Measurements from ENCODE around the gene TIMP1. TPM values are rescaled to one million over a fixed set of nuclear protein-coding genes. Genes with fewer than 3 reads are reported as not detected.

TIMP1 gene
- total RNA-seq, 2 donors from 2014 or later: 218 to 823 TPM

DNA sequence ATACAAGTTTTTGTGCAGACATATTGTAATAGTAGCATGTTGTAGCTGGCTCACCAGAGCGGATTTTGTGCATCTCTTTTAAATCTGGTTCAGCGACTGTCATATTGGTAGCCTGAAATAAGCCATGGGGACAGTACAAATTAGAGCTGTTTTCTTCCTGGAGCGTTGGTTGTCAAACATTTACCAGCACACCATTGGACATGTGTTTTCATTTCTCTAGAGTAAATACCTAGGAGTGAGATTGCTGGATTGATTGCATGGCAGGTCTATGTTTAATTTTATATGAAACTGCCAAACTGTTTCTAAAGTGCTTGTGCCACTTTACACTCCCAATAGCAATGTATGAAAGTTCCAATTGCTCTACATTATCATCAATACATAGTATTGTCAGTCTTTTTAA, 23.8 kb upstream of the TIMP1 start:
- no peak overlapping the region for H3K27ac ChIP-seq
- TF ChIP-seq, protein P1, sequence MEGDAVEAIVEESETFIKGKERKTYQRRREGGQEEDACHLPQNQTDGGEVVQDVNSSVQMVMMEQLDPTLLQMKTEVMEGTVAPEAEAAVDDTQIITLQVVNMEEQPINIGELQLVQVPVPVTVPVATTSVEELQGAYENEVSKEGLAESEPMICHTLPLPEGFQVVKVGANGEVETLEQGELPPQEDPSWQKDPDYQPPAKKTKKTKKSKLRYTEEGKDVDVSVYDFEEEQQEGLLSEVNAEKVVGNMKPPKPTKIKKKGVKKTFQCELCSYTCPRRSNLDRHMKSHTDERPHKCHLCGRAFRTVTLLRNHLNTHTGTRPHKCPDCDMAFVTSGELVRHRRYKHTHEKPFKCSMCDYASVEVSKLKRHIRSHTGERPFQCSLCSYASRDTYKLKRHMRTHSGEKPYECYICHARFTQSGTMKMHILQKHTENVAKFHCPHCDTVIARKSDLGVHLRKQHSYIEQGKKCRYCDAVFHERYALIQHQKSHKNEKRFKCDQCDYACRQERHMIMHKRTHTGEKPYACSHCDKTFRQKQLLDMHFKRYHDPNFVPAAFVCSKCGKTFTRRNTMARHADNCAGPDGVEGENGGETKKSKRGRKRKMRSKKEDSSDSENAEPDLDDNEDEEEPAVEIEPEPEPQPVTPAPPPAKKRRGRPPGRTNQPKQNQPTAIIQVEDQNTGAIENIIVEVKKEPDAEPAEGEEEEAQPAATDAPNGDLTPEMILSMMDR (IDR thresholded peaks at IDR 0.05): no peak
- peaks cover 5% of the 10 kb centered on the region for H3K36me3 ChIP-seq

DNA sequence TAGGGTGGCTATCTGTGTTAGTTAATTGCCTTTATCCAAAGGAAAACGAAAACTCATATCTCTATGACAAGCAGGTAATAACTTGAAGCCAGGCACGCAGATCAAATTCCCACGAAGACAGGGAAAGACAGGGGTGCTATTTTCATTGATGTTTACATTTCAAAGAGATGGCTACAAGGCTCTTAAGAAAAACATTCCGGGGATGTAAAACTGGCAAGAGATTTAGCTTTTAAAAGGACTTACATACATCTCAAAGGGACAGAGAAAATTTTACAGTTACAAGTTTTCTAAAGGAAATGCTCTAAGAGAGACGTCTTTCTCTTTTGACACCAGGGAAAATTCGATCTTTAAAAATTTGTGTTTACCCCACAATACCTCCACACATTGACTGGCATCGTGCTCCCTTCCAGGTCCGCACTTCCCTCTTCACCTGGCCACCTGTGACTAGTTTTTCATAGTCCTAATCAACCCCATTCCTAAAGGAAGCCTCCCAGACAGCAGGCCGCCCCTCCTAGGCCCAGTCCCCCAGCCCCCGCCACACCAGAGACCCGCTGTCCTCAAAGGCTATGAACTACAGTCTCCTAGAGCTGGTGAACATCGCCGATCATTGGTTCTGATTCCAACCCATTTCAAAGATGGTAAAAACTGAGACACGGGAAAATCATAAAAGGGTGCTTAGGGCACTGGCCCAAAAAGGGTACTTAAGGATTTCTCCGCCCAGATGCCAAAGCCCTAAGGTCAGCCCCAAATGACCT, 21.9 kb upstream of the TIMP1 start:
- peaks cover 14% of the 10 kb centered on the region for H3K36me3 ChIP-seq
- peak overlapping the region; percentile 27 to 59 for H3K4me3 ChIP-seq
- H3K4me1 ChIP-seq: peaks cover 0 to 17% of the 10 kb centered on the region in 2 donors
- H3K27ac ChIP-seq: peak overlapping the region; percentile 94 to 97
- H3K27me3 ChIP-seq: no peaks in the 10 kb centered on the region
- TF ChIP-seq, protein P1 (IDR thresholded peaks at IDR 0.05): no peak
- no peaks in the 10 kb centered on the region for H3K9me3 ChIP-seq
- DNase-seq (ENCODE audit: low spot score): no peak

More for the DNA sequence above, 23.8 kb upstream of the TIMP1 start:
- DNase-seq (ENCODE audit: low spot score): no peak
- no peak overlapping the region for H3K4me3 ChIP-seq
- H3K27me3 ChIP-seq: no peaks in the 10 kb centered on the region
- H3K9me3 ChIP-seq: no peaks in the 10 kb centered on the region
- peaks cover 0 to 14% of the 10 kb centered on the region in 2 donors for H3K4me1 ChIP-seq

DNA sequence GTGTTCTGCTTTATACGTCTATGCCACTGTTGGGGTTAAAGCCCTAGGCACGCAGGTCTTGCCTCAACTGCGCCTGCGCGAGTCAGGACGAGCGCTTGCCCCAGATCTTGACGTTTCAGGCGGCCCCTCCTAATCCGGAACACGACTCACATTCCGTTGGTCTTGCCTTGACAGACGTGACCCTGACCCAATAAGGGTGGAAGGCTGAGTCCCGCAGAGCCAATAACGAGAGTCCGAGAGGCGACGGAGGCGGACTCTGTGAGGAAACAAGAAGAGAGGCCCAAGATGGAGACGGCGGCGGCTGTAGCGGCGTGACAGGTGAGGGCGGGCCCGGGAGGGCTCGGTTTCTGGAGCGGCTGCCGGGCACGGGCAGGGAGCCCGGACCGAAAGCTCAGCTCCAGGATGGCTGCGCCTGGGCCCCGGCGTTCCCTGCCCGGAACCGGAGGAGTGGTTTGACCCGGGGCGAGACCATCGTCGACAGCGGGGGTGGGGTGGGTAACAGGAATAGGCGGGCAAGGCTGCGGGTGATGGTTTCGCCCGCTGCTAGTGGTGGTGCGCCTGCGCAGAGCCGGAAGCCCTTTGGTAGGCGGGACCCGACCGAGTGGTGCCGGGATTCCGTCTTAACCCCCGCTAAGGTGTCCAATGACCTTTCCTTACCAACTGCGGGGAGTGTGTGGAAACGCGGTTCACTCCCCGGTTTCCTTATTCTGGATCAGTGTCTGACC, 21.1 kb upstream of the TIMP1 start, which contains the start of gene ARAF:
ARAF (plus strand) TSS at position 272 of the 725 bp plus-strand sequence. CDS start 1,763 bp downstream, outside the sequence.
- Histone ChIP-seq H3K9me3 (no peaks in the 10 kb centered on the region), H3K4me1 (peaks cover 0 to 17% of the 10 kb centered on the region in 2 donors), H3K4me3 (peak within 1 kb of the TSS; percentile 59 to 75), H3K27ac (peak within 1 kb of the TSS; percentile 94 to 97), H3K27me3 (no peaks in the 10 kb centered on the region), H3K36me3 (peaks cover 15% of the 10 kb centered on the region)
- TF ChIP-seq, protein P1 (IDR thresholded peaks at IDR 0.05): no peak
- peak; percentile 98 for DNase-seq (ENCODE audit: low spot score)

DNA sequence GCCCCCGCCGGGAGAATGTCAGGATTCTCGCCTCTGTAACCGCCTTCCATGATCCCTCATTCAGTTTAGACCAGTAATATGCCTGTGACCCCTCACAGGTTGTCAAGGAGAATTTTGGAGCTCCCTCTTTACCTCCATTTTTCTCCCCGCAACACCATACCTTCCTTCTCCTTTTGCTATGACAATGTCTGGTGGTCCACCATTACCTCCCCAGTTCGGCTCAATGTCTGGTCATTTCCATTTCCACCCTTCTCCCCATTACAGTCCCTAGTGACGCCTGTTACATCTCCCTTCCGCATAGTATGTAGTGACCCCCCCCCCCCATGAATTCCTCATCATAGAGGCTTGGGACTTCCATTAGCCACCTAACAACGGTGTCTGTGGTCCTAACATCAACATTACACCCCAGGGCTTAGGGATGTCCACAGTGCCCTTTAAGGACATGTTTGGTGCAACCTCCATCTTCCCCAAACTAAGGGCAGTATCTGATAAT, 20.5 kb upstream of the TIMP1 start:
- Histone ChIP-seq H3K4me1 (peaks cover 0 to 17% of the 10 kb centered on the region in 2 donors), H3K36me3 (peaks cover 18% of the 10 kb centered on the region), H3K4me3 (peak overlapping the region; percentile 59 to 75), H3K9me3 (no peaks in the 10 kb centered on the region), H3K27ac (peak overlapping the region; percentile 94 to 97), H3K27me3 (no peaks in the 10 kb centered on the region)
- DNase-seq (ENCODE audit: low spot score): no peak
- TF ChIP-seq, protein P1 (IDR thresholded peaks at IDR 0.05): no peak

DNA sequence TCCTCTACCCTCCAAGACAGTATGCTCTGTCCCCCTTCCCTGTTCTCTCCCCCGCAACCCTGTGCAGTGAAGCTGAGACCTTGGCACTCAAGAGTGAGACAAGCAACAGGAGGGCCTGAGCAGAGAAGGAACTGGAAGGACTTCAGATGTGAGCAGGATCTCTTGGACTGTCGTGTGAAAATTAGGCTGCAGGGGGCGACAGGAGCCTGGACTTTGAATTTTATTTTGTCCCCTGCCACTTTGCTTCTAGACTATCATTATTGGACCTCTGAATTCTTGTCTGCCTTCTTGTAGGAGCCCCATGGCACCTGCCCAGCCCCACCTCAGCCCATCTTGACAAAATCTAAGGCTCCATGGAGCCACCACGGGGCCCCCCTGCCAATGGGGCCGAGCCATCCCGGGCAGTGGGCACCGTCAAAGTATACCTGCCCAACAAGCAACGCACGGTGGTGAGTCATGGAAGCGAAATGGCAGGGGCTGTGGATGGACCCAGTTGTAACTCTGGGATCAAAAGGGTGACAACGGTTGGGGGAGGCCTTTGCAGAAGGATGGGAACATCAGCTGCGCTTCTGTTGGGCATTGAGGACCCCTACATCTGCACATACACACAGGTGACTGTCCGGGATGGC, 19.5 kb upstream of the TIMP1 start:
- DNase-seq (ENCODE audit: low spot score): no peak
- Histone ChIP-seq H3K27me3 (no peaks in the 10 kb centered on the region), H3K9me3 (no peaks in the 10 kb centered on the region), H3K4me3 (no peak overlapping the region), H3K4me1 (peaks cover 0 to 17% of the 10 kb centered on the region in 2 donors), H3K27ac (no peak overlapping the region), H3K36me3 (peaks cover 29% of the 10 kb centered on the region)
- TF ChIP-seq, protein P1 (IDR thresholded peaks at IDR 0.05): peak in 1 of 2 donors; percentile 48

Data from right atrium auricular region (tissue), 2 donors.